NCI-H1930 (cell line): ENCODE data around the gene ANXA2R.

Experiments
- DNase-seq, 2 experiments: peaks; one replicate each; lab custom pipeline; 2025; lab: John Stamatoyannopoulos, UW

ANXA2R gene

DNA sequence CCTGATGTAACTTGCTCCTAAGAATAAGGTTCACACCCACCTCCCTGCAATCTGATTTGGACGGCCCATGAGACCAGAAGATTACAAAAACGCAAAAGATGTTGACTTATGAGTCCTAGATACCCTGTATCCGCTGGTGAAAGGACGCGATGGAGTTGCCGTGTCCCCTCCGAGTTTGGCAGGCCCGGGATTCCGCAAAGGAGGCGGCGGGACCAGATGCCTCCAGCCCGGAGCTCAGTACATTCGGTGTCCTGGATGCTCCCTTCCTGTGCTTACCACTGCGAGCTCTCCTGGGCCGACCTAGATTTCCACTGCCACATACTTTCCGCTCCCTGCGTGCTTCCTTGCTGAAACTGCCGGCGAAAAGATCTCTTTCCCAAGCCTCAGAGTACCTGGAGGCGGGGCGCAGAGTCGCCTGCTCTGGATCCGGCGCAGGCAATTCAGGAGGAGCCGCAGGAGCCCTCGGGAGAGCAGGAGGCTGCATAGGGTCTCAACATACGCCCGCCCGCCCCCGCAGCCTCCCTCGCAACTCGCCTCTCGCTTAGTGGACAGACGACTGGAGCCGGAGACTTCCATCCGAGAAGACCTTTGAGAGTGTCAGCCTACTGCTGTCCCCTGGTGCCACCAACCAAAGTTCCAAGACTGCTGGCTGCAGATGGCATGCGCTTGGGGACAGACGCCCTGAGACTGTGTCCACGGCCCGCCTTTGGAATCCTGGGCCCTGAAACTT is 39.8 kb downstream of the ANXA2R start:
- DNase-seq: no peak

DNA sequence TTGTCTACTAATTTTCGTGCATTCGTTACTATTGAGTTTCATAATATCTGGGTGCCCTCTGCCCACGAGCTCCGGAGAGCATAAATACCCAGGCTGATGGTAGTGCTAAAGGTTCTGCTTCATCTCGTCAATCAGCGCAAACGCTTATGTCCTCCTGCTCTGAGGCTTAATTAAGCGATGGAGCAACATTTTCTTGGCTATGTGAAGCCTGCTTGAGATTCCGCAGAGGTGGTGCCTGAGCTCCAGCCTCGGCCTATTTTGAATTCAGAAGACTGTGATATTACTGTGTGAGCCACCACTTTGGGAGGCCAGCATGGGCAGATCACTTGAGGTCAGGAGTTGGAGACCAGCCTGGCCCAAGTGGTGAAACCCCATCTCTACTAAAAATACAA is 44.8 kb downstream of the ANXA2R start:
- DNase-seq: no peak

DNA sequence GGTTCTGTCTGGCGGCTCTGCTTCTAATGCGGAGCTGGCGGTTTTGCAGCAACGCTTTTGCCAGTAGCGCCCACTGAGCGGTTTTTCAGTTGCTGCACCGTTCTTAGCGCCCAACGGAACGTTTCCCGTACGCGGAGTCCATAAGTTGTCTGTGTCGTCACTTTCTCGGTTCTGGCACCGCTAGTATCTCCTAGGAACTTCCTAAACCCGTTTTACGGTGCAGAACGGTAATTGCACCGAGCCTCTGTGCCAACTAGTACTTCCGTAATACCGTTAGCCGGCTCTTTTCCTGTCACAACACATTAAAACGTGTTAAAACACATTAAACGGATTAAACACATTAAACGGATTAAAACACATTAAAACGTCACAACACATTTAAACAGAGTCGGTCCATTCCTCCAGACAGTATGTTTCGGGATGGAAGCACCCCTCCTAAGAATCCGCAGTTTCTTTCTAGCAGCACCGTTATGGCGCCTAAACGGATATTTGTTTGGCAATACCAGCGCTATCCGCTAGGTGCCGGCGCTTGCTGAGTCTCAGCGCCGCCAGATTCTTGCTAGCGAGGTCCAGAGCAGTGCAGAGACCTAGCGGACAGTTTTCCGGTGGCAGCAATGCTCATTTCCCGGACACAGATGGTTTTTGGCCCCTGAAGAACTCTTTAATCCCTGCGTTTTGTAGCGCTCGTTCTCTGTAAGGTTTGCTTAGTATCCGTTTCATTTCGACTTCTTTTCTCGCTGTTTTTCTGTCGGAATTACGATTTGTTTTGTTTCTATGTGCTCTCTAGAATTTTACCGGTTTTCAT is 45.4 kb downstream of the ANXA2R start:
- no peak for DNase-seq

DNA sequence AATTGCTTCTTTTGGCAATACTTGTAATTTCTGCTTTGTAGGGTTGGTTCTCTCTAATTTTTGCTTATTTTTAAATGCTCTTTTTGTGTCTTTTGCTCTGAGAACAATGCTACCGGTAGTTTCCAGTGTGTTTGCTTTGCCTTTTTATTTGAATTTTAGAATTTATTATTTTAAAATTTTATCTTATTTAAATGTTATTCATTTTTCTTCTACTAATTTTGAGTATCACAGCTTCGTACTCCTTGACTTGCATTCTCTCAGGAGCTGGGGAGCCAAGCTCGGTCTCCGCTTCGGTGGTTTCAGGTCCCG is 45.9 kb downstream of the ANXA2R start:
- DNase-seq: no peak

DNA sequence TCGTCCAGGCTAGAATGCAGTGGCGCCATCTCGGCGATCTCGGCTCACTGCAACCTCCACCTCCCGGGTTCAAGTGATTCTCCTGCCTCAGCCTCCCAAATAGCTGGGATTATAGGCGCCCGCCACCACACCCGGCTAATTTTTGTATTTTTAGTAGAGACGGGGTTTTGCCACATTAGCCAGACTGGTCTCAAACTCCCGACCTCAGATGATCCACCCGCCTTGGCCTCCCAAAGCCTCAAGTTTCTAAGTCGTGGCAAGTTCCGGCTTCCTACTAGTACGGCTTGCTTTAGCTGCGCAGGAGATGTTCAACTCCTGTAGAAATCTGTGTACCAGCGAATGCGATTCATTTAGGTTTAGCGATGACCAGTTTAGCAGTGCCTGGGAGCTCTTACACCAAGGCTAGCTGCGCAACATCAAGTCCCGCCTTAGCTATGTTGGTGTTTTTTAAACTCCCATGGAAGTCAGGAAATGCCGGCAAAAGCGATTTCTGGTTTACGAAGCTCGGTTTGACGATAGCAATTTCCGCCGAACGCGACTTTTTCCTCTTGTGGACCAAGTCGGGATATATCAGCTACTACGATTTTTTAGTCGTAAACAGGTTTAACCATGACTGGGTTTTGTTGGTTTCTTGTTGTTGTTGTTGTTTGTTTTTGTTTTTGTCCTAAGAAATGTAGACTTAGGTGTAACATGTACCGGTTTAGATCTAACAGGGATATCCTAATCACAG is 46.4 kb downstream of the ANXA2R start:
- no peak for DNase-seq

DNA sequence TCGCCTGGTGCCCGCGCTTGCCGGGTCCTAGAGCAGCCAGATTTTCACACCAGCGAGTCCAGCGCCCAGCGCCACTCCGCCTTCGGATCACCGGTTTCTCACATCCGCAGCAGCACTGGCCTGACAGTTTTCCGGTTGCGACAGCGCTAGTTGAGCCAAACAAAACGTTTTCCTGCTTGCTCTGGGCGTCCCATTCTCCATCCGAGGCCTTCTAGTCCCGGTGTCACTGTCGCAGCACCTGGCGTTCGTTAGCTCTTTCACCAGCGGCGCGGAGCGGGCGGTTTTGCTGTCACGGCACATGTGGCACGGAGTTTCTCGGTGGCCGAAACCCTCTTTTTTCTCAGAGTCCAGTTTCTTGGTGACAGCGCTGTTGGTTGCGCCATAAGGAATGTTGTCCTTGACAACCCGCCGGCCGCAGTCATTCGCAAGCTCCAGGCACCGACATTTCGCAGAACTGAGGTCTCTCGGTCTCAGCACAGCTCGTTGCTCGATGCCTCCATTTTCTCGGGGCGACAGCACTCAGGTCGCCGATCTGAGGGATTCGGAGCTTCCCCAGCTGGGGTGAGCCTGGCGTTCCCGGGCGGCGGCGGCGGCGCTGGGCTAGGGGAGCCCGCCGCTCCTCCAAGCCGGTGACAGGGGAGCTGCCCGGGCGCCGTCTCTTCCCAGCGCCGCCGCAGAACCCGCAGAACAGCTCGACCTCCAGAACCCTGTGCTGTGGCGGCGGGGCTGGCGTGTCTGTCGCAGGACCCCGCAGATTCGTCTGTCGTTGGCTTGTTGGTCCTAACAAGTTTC is 47.8 kb downstream of the ANXA2R start:
- no peak for DNase-seq

DNA sequence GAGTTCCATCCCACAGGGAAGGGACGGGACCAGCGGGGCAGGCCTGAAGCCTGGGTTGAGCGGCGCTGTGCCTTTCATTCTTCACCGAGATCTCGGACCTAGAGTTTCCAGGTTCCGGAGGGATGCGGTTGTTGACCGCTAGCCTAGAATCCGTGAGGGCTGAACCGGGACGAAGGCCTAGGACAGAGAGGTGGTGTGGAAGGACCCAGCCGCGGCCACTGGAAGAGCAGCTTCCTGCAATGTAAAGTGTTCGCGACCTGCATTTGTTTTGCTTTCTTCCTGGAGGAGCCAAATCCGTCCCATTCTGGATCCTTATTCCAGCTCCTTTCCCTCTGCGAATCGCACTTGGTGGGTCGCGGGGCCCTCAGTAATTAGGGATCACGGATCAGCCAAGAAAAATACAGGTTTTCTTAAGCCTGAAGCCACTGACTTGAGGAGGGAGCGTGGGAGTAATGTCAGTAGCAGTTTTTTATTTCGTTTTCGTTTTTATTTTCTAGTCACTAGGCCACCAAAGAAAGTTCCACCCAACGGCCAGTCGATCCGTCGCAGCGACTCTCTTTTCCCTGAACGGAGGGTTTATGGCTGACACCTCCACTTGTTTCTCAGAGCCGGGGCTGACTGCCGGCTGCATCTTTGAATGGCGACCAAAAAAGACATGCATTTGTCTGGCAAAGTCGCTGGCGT is 48.6 kb downstream of the ANXA2R start:
- no peak for DNase-seq

DNA sequence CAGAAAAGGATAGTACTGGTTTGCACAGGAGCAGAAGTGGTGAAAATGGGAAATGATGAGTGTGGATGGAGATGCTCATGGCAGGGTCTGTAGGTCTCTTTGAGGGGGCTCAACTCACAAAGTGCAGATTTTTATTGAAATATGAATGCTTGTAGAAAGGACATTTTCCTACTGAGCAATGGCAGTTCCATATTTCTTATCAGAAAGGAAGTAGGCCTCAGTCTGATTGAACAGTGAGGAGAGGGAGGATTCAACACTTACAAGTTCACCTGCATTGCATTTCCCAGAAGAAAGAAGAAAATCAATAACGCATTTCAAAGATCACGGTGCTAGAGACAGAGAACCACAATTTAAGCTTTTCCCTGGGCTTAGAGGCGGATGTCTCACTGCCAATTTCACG is 49.2 kb downstream of the ANXA2R start:
- DNase-seq: no peak
